Fibroblast of skin of right quadriceps (primary cell): ENCODE data around the gene NSRP1.
A peak's percentile ranks its signal among the peaks of the same experiment; 100 is the strongest.
"Not testable (repeated sequence)": the region's sequence is repeated elsewhere in the genome, so short reads cannot be mapped to it uniquely, and the experiment has no call there.

Source experiments
- DNase-seq: peaks from one replicate; pipeline ENCODE4 v3.0.0-alpha.2; 2013

NSRP1 gene

GRCh38 chr17:30225112-30225511, 108.5 kb downstream of the NSRP1 start:
- no peak for DNase-seq

DNA sequence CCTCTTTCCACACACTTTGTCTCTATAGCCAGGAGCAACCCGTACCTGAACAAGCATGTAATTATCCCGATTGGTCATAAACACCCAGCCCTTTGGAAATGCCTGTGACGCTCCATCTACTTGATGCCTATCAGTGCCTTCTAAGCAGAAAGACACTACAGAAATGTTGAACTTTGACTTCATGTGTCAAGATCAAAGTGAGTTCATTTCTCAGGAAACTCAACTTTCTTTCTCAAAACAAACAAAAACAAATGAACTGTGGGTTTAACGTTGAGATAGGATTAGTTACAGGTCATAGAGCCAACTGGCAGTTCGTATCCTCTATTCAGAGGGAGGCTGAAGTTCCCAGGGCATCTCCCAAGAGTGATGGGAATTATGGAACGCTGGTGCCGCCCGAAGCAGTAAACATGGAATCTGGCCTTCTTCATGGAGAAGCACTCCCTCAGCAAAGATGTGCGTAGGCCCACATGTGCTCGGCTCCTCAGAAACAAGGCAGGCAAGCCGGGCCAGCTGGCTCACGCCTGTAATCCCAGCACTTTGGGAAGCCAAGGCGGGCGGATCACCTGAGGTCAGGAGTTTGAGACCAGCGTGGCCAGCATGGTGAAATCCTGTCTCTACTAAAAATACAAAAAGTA, 109.4 kb downstream of the NSRP1 start:
- DNase-seq = no peak

DNA sequence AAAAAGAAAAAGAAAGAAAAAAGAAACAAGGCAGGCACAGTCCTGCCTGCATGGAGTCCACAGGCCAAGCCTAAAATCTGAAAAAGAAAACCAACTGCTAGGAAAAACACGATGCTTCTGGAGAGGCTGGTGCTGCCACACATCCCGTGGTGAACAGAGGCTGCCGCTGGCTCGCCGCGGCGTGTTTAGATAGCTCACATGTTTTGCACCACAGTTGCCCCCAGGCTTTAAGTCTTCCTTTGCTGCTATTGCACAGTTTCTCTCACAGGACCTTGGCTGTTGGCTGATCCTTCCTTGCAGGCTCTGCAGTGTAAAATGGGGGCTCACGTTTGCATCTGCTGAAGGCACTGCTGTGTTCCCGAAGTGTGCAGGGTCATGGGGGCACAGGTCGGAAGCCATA, 110.3 kb downstream of the NSRP1 start:
- DNase-seq = no peak

DNA sequence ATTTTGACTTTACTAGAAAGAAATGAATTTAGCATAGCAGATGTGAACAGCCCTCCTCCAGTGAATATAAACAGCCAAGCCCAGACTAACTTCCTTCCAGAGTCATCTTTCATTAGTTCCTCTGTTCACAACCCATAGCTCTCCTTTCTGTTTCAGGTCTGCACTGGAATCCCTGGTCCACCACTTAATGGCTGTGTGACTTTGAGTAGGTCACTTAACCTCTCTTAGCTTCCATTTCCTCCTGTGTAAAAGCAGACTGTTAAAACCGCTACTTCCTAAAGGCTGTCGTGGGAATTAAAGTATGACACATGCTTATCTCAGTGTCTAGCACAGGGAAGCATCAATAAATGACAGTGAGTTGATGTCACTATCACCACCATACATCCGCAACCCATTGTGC, 111.4 kb downstream of the NSRP1 start:
- DNase-seq = no peak

- DNase-seq = peak; percentile 13
These were observed 112.4 kb downstream of the NSRP1 start for GRCh38 chr17:30229012-30229411.

- not testable (repeated sequence) for DNase-seq
These were observed 113.4 kb downstream of the NSRP1 start for GRCh38 chr17:30230009-30230408.

DNA sequence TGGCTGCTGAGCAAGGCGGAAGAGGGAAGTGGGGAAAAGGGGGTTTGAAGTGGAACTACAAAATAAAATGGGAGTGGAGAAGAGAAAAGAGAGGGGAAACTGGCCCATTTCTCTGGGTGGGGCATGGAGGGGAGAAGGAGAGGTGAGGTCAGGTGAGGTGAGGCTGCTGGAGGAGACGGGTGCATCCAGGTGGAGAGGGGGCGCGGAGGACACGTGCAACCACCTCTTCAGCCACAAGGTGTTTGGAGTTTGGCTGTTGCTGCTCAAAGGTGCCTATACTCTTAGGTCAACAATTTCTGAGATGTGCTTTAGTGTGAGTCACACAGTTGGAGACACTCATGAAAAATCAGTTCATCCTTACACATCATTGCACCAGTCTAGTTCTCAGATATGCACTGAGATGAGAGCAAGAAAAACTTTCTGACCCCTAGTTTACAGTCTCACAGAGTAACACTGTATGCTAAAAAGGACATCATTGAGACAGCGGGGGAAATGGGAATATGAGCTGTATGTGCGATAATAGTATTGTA, 114.0 kb downstream of the NSRP1 start:
- DNase-seq = peak; percentile 9

DNA sequence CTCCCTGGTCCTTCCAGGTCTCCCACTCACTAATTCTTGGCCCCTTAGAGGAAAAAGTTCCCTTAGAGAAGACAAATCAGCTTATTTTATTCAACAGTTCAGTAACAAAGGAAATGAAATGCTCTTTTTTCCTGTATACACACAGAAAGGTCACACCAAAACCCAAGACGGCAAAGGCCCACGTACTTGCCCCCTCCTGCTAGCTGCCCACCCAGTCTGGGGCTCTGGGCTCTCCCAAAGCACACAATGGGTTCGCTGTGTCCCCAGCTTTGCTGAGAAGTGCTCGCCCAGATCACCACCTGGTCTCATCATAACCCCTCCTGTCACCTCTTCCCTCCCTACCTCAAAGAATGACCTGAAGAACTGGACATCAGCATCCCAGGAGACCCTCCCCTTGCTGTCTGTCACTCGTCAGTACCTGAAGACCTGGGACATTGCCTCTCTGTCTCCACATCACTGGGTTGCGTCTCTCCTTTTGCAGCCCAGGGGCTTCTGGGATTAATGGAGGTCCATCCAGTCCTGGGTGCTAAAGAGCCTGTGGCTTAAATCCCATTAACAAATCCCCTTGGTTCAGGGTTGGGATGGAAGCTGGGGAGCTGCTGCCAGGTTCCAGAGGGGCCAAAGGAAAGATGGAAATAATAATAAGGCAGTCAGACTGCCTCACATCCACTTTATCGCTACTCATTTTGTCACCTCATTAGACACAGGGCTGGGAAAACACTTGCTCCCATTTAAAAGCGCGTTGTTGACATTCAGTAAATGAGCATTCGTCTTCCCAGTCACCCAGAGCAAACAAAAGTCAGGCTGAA, 115.6 kb downstream of the NSRP1 start:
- no peak for DNase-seq

DNA sequence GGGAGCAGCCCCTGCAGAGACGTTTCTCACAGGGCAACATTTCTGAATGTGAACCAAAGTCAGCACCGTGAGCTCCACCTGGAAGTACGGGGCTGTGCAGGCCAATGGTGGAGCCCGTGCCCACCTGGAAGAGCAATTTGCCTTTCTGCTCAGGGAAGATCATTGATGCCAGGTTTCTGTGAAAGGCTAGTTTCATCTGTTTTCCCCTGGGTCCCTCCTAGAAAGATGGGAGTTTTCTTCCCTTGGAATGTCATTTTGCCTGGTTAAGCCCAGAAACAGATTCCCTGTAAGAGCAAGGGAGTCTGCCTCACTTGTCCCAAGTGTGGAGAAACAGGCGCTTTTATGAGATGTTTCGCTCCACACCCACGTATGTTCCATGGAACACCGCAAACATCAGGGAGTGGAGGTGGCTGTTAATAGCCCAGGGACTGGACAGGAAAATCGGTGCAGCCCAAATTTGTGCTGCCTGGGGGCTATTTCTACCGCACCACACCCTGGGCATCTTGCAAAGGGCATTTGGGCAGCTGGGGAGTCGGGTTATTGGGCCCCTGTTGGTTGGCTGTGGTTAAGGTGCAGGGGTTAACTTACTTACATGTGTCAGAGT, 116.3 kb downstream of the NSRP1 start:
- no peak for DNase-seq

DNA sequence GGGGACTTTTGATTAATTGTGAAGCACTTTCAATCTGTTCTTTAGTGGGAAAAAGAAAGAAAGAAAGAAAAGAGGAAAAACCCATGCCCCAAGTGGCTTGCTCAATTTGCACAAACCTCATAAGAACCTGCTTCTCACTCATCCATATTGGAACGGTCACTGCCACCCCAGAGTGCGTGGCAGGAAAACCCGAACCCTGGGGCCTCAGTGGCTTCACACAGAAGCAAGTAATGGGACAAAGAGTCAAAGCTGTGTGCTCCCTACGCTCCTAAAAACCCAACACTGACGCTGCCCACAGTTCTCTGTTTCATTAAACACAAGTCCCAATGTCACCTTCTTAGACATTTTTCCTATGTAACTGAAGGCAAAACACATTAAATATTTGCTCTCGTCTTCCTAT, 117.7 kb downstream of the NSRP1 start:
- no peak for DNase-seq

DNA sequence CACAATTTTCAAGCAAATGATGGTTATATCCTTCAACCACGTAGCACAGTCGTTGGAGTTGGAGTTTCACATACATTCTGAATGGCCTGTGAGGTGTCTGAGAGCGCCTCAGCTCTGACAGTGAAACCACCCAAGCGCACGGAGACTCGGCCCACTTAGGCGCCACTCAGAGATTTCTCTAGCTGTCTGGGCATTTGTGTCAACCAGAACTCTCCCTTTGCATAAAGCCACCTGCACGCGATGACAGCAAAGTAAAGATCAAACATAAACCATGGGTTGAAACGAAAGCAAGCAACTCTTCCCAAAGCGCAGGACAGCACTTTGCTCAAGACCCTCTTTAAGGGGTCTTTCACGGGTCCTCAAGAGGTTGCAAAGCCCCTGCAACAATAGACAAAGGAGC, 118.3 kb downstream of the NSRP1 start:
- DNase-seq = no peak

GRCh38 chr17:30235386-30236296, 119.0 kb downstream of the NSRP1 start, which contains the start of gene SLC6A4:
TSS of gene SLC6A4 (minus strand) at chr17:30235697. CDS start at chr17:30221958, 13,739 bp downstream.
- no peak for DNase-seq
